Stimulated activated CD4-positive, alpha-beta T cell treated with anti-CD3 and anti-CD28 coated beads, Interleukin-12 subunit alpha, Interleukin-12 subunit beta, amount 100 ng/mL, for 4 hours (primary cell): Measurements from ENCODE around the gene MID1.

ENCODE experiments used
- DNase-seq: peaks from one replicate; pipeline ENCODE4 v3.0.0-alpha.2; 2020

MID1 gene, protein sequence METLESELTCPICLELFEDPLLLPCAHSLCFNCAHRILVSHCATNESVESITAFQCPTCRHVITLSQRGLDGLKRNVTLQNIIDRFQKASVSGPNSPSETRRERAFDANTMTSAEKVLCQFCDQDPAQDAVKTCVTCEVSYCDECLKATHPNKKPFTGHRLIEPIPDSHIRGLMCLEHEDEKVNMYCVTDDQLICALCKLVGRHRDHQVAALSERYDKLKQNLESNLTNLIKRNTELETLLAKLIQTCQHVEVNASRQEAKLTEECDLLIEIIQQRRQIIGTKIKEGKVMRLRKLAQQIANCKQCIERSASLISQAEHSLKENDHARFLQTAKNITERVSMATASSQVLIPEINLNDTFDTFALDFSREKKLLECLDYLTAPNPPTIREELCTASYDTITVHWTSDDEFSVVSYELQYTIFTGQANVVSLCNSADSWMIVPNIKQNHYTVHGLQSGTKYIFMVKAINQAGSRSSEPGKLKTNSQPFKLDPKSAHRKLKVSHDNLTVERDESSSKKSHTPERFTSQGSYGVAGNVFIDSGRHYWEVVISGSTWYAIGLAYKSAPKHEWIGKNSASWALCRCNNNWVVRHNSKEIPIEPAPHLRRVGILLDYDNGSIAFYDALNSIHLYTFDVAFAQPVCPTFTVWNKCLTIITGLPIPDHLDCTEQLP

DNA sequence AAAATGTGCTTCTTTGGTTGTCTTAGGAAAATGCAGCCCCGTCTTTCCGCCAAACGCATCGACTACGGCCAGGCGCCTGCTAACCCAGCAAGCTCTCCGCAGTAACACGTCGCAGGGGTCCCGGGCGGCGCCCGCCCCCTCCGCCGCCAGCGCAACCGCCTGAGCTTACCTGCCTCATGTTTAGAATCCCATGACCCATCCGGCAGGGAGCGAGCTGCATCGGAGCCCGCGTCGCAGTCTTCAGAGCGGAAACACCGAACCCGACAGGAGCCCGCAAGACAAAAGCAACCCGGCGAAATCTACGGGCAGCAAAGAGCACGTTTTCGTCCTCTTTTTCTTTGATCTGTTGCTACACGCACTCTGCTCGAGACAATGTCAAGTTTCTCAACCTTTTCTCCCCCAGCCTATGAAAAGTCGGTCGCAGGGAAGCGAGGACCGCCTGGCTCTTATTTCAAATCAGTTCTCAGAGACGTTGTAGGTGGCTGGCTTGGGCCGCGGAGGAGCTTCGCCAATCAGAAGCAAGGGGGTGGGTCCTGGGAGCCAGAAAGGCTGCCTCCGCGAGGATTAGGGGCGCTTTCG is at the start of gene MID1:
Gene MID1 (minus strand): TSS at position 465 of the 579 bp plus-strand sequence. CDS start 53,038 bp downstream, outside the sequence.
- DNase-seq, result no peak

DNA sequence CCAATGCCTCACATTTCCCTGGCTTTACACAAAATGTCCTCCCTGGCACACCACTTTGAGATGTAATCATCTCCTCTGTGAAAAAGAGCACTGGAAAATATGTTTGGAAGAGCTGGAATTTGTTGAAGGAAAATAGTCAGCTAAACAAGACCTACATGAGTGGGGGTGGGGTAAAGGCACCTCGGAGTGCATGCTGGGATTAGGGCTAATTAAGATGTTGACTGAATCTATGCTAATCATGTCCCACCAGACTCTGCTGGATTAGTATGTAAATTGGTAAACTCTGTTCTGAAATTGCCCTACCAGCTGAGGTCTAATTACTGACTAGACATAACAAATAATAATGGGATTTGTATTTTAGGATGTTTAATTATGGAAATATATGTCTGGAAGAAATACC is 46.8 kb upstream of the MID1 start:
- no peak for DNase-seq

DNA sequence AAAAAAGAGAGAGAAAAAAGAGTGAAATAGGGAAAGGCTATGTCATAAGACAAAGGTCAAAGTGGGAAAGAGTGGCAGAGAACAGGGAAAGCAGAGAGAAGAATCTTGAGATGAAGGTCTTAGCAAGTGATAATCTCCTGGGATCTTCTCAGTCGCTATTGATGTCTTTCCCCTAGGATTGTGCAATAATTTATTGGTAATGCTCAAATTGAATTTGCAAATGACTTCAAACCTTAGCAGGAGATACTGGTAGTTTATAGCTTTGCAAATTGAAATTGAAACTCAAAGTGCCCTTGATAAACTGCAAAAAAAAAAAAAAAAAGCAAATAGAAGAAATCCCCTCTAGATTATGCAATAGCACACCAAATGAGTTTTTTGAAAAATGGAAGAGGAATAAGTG is 45.7 kb upstream of the MID1 start:
- DNase-seq, result no peak

DNA sequence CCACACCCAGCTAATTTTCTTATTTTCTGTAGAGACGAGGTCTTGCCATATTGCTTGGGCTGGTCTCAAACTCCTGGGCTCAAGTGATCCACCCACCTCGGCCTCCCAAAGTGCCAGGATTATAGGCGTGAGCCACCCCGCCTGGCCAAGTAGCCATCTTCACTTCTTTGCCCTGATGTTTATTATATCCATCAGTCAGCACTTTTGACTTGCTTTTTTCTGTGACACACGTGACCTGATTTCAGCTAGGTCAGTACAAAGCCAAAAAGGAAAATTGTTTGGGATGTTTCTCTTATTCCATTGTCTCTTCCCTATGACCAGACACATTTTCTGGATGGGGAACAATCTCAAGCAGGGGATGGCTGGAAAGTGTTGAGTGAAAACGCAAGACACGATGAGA is 45.3 kb upstream of the MID1 start:
- no peak for DNase-seq

DNA sequence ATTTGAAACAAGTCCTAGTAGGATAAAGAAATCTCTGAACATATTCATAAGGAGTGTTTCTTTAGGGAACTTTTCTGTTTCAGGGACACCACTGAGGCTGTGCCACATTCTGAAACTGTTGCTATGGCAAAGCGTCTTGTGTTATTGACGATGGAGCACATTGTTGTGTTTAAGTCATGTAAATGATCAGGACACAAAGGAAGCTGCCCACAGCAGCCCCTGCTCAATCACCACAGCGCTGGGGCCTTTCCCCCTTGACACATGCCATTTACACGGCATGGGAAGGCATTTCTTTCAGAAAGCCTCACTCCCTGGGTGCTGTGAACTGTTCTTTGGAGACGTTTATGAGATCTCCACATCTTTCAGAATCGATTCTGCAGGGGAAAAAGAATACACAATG is 39.8 kb upstream of the MID1 start:
- DNase-seq, result no peak

DNA sequence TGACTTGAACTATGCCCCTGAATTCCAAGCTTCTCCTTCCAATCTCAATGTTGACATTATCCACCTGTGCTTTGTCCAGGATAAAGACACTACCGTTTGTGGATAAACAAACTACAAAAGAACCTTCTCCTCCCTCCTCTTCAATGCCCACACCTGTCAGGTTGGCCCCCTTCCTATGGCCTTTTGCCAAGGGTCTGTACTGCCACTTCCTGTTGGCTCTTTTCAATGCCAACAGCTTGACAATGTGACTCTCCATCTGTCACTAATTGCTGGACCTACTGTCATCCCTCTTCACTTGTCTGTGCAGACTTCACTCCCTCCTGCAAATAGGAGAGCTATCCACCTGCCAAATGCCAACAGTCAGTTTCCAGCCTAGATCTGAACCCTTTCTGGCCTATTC is 35.8 kb upstream of the MID1 start:
- no peak for DNase-seq

DNA sequence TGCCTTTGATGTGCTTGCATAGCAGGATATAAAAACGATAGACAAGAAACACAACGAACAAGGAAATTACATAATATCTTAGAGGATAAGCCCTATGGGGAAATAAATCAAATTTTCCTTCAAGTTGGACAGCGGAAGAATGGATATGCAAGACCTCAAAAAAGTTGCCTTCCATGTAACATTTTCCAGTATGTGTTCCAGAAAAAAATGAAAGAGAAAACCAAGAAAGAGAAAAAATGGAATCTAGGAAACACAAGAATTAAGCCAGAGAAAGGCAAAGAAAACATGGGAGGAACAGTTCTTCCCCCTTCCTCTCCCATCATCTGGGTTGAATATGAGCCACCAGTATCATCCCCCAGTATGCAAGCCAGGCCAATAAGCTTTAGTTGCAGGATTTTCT is 34.6 kb upstream of the MID1 start:
- no peak for DNase-seq

DNA sequence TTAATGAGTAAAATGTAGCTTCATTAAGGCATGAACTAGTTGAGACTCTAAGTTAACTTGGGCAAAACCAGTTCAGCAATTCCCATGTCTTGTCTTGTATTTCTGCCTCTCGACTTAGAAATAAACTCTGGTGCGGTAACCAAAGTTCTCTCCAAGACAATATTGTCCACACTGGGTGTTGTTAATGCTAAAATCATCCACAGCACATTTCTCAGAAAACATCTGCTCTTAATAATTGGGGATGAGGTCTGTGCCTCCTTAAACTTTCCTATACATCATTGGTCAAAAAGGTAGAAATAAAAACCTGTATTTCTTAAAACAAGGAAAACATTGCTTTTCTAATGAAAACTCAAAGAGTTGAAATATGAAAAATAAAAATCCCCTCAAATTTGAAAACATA is 32.9 kb upstream of the MID1 start:
- DNase-seq, result no peak

DNA sequence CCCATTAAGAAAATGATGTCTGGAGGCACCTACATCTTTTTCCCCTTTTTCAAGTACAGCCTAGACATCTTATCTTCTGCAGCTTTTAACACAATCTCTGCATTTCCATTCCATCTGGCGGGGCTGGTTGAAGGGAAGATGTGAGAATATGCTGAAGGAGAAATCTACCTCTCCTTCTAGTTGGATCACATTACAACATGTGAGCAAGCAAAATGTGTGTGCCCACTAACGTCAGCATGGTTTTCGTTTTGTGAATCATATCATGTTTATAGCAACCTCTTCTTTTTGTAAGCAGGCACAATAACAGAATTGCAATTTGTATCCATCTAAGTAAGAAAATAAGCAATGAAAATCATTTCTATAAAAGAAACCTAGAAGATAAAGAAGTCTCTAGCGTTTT is 28.9 kb upstream of the MID1 start:
- DNase-seq, result no peak

DNA sequence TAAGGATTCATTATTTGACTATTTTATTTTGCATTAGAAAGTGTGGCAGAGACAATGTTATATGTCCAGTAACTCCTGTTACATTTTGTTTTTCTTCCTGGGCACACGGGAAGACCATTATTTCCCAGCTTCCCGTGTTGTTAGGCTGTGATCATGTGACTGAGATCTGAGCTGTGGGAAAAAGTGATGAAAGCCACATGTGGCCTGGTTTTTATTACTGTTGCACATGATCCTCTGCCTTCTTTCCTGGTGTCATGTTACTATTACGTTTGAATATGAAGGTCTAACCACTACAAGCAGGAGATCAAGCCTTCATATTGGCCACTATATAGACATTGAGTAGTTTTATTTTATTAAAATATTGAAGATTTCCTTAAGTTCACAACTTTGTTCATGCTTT is 28.2 kb upstream of the MID1 start:
- no peak for DNase-seq

DNA sequence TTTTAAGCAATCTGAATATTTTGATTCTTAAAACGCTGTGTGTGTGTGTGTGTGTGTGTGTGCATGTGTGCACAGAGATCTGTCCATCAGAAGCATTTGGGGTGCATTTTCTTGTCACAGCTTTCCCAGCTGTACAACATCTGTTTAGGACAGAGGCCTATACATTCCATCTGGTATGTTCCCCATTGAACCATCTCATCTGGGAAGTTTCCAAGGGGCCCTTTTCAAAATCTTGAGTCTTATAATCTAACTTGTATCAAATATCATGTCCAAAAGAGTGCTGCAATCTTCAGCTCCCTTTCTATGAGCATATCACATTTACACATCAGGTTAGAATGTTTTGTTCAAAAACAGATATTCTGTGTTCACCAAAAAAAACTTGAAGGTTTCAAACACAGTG is 16.5 kb upstream of the MID1 start:
- no peak for DNase-seq

DNA sequence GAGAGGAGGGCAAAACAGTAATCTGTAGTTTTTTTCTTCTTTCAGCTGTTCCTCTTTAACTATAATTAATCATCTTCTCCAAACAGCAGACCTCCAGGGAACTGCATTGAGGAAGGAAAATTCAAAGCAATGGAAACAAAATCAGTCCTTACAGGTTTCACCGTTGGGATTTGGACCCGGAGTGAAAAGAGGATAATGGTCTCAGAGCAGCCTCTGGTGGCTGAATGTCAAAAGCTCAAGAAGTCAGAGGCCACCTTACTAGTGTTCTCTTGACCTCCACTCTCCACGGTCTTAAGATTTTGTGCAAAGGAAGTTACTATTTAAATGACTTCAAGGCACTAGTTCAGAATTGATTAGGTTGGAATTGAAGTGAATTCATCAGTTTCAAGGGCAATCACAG is 16.0 kb upstream of the MID1 start:
- DNase-seq, result no peak

DNA sequence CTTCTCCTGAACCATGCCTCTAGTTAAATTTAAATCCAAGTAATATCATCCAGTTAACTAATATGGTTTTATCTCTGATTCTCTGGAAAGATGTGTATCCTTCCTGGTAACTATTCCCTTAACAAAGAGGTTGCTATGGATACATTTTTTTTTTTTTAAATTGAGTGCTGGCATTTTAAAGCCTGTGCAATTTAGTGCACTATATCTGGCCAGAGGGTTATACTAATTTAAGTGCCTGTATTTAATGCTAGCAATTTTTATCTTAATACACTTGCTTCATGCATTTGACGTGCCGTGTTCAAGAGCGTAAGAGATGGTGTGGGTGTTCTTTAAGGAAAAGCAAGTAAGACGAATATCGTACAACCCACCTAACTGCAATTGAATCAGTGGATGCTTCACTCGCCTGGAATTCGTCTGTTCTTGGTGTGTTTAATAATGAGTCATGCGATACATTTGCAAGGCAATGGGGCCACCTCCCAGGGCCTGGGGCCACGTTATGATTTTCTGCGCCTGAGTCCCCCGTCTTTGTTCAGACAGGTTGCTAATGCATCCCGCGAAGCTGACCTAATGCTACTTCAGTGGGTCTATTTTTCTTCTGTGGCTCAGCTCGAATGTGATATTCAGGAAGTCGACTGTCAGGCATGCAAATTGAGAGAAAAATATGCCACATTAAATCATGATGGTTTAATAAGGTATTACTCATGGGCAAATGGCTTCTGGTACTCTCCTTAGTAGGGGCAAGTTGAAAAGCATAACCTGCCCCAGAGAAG is 14.2 kb upstream of the MID1 start:
- DNase-seq, result no peak

DNA sequence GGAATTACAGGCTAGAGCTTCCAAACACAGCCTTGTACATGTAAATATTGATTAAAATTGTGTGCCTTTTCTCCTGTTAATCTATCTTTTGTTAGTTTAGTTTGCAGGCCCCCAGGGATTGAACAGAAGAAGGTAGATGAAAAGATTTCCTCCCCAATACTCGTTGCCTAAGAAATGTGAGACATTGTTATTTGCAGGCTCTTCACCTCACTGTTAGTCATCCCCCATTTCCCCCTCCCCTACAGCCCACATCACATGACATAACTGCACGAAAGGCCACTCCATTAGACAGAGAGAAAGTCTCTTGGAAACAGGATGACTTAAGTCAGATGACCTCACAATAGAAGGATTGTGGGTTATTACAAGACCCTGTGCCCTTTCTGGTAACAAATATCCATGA is 13.3 kb upstream of the MID1 start:
- DNase-seq, result no peak

DNA sequence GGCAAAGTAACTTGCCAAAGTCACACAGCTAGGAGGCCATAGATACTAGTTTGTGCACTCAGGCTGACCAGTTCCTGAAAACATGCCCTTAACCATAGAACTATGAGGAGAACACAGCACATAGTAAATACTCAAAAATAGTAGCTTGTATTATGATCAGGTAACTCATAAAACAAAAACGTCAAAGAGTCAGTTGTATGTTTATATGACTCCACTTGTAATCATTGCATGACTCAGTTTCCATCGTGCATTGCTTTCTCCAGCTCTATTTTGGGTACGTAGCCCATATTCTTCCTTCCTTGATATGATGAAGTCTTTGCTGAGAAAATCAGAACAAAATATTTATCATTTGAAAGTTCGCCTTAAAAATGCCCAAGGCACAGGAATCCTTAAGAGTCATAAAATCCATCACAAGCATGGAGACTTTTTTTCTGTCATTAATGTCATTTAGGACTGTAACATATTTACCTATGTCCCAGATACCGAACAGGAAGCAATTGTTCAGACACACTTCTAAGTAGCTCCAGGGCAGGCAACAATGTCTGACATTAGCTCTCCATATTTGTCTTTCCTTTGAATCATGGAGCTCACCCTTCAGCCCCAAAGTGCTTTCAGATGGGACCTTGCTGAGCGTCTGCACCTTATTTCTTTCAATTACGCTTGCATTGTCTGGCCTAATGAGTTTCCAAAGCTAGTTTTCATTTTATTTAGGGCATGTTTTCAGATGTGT is 11.2 kb upstream of the MID1 start:
- no peak for DNase-seq

DNA sequence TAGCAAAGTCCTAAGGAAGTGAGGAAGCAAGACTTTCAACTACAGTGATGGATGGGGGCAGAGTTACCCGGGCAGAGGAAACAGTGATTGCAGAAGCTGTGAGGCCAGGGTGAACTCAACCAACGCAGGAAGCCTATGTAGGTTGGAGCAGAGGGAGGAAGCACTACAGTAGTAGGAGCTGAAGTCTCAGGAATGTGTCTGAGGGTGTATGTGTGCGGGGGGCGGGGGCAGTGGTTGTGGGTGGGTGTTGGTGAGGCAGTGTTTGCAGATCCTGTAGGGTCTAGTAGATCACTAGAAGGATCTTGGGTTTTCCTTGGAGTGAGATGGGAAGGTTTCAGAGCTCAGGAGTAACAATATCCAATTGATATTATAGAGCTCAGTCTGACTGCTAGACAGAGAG is 9.9 kb upstream of the MID1 start:
- no peak for DNase-seq

DNA sequence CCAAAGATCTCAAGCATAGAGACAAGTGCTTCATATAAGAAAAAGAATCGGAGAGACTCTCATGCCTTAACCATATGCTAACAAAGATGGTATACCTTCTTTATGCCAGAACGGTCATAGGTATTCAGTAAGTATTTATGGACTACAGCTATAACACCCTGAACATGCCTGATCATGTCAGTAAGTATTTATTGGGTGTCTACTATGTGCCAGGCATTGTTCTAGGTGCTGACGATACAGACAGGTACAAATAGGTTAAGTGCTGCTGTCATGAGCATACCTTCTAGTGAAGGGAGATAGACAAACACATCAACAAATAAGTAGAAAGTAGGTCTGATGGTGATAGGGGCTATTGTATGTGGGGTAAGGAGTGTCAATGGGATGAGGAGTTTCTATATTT is 9.5 kb upstream of the MID1 start:
- DNase-seq, result no peak

DNA sequence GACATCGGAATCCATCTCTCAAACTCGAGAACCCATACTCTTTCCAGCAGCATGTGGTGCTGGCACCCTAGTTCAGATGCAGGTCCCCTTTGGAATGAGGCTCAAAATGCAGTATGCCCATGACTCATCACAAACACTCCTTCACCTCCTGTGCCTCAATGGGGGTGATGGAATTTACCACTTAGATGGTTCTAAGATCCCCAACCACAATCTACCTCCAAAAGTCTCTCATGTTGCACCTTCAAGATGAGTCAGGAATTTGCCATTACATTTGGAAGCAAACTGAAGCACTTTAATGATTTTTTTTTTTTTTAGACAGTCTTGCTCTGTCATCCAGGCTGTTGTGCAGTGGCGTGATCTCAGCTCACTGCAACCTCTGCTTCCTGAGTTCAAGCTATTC is 8.5 kb upstream of the MID1 start:
- no peak for DNase-seq

DNA sequence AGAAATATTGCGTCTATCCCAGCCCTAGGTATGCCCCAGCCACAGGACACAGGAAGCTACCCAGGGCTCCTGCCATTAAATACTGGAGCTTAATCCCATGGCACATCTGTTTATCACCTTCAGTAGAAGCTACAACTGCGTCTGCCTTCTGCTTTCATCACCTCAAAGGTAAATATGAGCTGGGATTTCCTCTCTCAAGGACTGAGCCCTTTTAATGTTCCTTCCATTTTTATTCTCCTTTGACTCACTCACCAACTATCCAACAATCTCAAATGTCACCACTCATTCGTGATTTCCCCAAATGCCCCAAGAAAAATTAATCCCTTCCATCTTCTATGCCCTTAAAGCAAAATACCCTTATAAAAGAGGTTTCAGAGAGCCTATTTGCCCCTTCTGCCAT is 1.8 kb upstream of the MID1 start:
- DNase-seq, result no peak

DNA sequence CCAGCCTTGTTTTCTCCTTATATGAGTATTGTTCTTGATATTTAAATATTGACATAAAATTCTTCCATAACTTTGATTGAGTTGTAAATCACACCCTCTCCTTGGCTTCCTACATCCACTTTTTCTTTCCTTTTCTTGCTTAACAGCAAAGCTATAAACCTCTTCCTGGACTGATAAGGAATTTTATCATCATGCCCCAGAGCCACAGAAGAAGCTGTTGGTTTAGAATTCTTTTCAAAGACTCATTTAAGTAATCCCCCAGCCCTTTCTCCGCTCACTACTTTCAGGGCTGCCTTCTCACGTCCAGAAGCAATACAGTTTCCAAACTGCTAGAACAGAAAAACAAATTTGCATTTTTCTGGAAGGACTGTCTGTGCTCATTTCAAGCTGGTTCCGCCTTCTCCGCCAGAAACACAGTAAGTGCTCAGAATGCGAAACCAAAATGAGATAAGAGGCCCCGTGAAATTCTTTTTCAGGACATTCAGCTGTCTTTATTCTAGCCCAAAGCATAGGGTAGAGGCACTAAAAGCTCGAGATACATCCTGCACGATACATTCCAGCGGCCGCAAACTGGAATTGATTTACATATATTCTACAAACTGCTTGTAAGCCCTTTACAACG is 849 bp downstream of the MID1 start:
- no peak for DNase-seq

DNA sequence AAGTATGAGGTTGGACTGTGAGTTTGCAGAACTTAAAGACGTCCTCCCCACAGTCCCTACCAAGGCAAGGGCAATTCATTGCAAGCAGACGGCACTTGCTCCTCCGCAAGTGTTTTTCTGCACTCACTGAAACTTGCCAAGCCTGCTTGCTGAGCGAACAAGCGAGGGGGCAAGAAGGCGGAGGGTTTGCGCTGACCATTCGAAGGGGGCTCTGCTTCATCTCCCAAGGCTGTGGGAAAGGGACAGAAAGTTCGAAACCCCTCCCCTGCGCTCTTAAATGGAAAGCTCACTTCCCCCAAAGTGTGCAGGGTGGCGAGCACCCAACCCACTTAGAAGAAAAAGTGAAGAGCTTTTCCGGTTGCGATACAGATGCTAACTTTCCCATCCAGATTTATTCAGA is 1.4 kb downstream of the MID1 start:
- no peak for DNase-seq

DNA sequence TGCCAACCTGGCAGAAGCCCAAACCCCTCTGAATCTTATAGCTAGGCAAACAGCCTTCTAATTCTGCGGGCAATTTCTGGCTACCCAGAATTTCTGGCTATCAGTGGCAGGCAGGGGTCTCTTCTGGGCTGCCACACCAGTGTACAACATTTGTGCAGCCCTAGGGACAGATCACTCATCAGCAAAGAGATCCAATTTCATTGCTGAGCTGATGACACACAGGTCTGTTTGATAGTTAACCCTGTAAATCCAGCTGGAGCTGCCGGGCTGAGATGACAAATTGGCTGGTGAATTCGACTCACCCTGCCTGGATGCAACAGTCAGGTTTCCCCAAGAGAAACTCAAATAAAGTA is 2.4 kb downstream of the MID1 start:
- no peak for DNase-seq
